Stimulated activated CD8-positive, alpha-beta memory T cell treated with anti-CD3 and anti-CD28 coated beads, Interleukin-4, amount 100 ng/mL, for 1 hour (primary cell): ENCODE data around the gene PLPPR5.

Experiments used
- DNase-seq, 2 donors: peaks; one replicate each; pipeline ENCODE4 v3.0.0-alpha.2; 2020; ENCODE audit warnings: low read depth in 2 of 2, low spot score in 1 of 2

The PLPPR5 gene

DNA sequence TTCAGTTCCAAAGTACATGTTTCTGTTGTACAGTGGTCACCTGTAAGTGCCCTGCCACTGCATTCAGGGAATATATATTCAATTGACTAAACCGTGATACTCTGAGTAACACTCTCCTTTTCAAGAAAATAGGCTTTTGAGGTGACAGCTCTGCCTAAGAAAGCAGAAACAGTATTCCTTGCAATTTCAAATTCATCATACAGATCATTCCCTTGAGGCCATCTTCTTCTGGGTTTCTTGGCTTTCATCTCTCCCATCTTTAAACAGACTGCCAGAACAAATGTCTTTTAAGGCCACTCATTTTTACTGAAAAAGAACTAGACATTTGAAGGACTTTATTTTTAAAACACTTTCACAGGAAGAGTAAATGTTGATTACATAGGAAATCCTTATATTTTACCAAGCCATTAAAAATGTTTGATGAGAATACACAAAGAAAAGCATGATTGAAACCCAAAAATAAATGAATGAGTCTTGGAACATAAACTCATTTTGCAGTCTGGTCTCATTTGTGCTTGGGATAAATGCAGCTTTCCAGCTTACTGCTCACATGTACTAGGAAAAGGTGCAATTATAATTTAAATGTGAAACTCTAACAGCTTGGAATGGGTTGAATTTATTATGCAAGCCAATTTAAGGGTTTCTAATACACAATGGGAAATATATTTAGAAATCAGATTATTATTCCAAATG lies 34.7 kb downstream of the PLPPR5 start:
- DNase-seq: no peak

DNA sequence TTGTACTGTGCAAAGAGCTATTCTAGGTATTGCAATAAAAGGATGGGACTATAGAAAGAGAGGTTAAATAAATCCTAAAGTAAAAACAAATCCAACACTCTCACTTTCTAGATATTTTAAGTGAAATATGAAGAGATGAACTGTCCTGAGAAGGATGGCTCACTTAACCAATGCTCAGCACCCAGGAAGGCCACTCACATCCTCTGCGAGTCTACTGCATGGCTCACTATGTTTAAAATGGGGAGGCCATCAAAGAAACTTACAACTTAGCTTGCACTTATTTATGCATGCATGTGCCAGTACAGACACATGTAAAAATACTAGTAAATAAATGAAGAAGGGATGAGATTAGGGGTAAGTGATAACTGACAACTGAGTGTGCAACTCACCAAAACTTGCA lies 37.5 kb downstream of the PLPPR5 start:
- DNase-seq: no peak

DNA sequence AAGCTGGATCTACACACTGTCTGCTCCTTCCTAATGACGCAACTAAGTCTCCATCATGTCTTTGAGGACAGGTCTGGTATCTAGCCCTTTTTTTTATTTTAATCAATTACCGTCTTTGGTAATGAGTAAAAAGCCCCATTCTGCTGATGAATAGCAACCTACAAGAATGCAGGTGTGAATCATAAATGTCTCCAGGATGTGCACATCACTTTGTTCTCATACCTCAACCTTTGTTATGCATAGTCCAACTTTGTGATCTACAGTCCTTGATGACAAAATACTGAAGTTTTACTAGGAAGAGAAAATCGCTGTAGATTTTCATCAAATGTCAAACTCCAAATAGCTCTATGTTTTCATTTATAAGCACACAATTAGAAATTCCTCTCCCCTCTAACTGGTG lies 39.3 kb downstream of the PLPPR5 start:
- DNase-seq: no peak

DNA sequence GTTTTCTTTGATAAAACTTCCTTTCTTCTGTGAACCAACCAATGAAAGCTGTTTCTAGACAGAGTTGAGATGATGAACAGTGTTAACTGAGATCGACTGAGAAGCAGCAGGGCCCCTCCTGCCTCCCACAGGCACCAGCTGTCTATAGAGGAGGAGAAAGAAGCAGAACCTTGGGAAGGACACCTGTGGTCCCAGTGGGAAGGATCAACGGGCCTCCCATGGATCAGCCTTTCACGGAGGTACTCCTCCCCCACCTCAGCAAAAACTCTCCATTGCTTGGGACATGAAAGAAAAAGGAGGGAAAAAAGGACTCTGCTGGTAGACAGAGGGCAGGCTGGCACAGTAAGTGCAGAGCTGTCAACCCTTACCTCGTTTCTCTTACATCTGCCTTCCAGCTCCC lies 40.5 kb downstream of the PLPPR5 start:
- DNase-seq: no peak

DNA sequence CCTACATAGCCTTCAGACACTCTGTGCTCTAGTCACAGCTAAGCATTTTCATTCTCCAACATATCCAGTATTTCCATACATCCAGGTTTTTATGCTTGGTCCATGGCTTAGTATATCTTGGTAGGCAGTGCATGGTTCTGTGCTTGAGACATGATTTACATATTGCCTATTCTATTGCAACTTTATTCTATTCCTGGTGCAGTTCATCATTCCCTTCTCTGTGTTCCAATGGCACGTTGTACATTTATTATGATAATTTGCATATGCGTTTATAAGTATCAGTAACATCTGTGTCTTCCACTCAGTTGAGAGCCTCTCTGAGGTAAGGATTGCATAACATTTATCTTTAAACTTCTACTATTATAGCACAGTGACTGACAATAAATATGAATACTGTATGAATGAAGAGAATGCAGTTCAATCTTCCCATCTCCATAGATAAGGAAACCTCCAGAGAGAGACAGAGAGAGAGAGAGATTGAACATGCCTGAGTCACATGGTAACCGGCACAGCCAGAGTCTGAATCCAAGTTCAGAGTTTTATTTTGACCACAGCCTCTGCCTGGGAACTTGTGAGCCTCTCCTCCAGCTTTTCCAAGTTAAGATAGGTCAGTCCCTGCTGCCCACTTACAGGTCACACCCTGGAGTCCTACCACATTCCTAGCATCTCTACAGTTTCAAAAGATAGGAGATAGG lies 41.5 kb downstream of the PLPPR5 start:
- DNase-seq: no peak

DNA sequence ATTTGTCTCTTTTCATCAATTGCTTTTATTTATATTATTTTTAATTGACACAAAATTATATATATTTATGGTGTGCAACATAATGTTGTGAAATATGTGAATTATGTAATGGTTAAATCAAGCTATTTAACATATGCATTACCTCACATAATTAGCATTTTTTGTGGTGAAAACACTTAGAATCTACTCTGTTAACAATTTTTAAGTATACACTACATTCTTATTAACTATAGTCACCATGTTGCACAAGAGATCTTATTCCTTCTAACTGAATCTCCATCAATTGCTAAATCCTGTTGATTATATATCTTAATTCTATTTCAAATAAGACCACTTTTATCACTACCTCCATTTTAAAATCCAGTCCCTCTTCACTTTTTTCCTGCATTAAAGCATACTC lies 42.5 kb downstream of the PLPPR5 start:
- DNase-seq: no peak

DNA sequence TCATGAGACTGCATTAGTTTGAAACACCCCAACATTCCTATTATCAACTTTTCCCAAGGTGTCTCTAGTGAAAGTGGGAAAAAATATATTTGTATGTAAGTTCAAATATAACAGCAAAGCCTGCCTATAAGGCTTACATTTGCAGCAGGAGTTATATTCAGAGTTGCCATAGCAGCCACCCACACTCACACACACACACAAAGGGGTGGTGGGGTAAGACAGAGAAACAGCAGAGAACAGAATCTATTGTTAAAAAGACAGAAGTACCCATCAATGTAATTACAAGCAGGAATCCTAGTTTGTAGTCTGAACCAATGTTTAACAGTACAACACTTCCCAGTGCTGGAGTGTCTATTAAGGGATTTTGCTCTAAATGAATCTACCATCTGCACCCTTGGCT lies 55.0 kb downstream of the PLPPR5 start:
- DNase-seq: no peak

DNA sequence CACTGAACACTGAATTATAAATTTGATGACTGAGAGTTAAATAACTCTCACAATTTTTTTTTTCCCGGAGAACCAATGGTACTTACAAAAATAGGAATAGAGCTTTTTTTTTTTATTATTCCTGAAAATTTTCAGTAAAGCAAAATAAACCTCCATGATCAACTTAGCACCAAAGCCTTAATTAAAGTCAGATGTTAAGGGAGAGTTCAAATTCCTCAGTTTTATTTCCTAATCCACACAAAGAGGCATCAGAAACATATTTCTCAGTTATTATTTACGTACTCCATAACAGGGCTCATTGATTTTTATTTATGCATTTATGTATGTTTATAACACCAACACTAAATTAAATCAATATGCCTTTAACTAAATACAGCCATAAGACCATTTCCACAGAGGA lies 55.5 kb downstream of the PLPPR5 start:
- DNase-seq: no peak

DNA sequence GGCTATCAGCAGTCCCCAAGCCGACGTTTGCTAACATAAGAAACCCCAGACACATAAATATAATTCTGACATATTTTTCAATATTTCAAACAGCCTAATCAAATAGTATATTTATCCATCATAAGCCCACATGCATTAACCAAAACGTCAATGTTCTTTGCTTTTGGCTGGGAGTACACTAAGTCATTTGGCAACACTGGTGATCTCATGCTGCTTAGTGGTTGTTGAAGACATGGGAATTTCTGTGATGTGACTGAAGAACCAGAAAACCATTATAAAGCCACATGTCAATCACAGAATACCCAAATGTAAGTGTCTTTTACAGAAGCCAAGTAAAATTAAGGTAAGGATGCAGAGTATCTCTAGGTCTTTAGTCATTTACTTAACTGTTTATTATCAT lies 57.6 kb downstream of the PLPPR5 start:
- DNase-seq: no peak

DNA sequence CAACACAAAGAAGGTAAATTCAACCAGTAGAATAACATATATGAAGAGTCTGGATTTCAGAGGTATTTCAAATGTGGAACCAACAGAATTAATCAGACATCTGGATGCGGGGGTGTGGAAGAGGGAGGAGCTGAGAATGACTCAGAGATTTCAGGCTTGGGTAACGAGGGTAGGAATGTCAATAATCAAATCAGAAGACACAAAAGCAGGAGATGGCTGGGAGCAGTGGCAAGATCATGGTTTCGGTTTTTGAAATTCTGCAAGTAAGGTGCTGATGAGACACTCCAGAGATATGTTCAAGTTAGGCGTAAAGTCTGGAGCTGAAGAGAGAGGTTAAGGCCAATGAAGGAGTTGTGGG lies 64.0 kb downstream of the PLPPR5 start:
- DNase-seq: no peak

DNA sequence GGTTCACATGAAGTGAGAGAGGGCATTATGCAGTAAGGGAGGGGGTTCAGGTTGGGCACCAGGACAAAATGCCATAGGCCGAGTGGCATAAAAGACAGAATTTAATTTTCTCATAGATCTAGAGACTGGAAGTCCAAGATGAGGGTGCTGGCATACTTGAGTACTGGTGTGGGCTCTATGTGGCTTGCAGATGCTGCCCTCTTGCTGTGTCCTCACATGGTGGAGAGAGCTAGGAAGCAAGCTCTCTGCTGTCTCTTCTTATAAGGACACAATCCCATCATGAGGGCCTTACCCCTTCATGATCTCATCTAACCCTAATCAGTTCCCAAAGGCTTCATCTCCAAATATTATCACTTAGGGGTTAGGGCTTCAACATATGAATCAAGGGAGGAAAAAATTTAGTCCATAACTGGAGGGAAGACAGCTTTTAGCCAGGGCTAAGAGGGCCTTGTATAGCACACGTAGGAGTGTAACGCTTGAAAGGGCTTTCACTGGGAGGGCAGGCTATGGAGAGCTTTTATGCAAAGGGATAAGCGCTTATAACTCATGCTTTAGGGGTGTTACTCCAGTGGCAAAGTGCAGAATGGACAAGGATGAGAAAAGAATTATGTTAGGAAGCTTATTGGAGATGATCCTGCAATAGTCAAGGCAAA lies 64.5 kb downstream of the PLPPR5 start:
- DNase-seq: no peak

DNA sequence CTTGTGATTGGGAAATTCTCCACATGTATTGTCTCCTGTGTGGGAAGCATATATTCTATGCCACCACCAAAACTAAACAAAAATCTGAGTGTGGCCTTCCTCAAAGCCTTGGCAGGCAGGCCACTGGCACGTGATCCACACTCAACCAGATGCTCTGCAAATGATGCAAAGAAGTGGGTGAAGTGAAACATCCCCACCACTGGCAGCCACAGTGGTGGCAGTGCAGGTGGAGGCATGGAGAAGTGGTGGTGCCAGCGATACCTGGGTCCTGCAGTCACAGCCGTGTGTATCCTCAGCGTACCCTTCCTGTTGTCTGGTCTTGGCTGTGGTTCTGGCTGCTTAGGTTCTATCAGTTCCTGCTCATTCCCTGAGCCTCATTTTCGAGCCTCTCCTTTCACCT lies 65.2 kb downstream of the PLPPR5 start:
- DNase-seq: no peak

DNA sequence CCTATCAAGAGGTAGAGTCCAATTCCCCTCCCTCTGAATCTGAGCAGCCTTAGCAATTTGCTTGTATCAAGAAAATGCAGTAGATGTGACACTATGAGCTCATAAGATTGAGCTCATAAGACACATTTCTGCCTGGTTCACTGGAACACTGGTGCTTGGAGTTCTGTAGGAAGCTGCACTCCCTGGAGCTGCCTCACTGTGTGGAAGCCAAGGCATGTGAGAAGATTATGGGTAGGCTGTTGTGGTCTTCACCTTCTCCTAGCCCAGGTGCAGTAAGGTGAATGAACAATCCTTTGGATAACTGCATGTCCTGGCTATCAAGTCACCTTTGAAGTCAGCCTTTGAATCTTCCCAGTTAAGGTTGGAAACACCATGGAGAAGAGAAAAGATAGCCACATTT lies 67.3 kb downstream of the PLPPR5 start:
- DNase-seq: no peak

DNA sequence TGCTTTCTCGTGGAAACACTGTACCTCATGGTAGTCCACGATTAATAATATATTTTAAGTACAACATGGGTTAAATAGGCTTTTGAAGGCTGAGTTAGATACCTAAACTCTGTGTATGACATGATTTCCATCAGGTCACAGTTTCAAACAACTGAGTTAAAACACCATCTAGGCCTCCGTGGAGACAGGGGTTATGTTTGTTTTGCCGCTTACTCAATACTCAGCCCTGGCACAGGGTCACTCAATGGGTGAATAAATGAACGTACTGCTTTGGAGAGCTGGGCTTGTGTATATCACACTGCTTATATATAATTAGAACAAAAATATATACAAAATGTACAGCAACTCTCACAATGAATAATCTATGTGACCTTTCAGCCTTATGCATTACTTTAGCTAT lies 72.5 kb downstream of the PLPPR5 start:
- DNase-seq: no peak

DNA sequence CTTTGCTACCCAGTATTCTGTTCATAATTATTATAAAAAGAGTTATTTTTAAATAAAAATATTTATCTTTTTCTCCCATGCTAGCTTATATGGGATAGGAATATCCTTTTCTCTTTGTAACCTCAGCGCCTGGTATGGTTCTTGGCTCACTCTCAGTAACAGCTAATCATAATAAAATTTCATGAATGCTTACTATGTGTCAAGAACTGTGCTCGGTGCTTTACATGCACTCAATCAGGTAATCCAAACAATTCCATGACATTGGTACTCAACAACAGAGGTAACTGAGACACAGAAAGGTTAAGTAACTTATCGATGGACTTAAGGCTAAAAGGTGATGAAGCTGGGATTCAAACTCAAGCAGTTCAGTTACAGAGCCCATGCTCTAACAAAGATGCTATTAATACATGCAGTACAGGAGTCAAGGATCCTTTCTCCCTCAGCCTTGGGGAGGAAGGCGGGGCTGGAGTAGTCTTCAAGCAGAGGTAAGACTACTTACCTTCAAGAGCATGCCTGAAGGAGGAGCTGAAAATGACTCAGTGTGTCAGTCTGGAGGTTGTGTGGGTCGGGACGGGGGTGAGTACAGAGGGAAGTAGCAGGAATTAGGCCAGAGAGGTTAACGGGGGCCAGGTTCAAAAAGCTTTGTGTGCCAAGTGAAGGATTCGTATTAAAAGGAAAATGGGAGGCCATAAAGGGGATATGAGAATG lies 73.4 kb downstream of the PLPPR5 start:
- DNase-seq: no peak

DNA sequence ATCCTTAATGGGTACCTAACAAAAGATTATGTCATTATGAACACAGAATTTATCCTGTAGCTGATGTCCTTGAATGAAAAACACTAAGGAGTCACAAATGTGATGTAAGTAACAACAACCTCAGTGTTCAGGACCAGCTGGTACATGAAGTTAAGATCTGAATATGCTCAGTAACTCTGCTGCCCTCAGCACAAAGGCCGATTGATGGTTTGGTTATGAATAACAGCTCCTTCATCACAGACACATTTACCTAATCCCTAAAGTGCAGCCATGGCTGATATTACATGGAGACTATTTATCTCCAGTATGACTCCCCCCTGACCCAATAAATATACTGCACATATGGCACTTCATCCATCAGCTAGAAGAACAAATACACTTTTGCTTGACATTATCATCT lies 75.2 kb downstream of the PLPPR5 start:
- no peak for DNase-seq

DNA sequence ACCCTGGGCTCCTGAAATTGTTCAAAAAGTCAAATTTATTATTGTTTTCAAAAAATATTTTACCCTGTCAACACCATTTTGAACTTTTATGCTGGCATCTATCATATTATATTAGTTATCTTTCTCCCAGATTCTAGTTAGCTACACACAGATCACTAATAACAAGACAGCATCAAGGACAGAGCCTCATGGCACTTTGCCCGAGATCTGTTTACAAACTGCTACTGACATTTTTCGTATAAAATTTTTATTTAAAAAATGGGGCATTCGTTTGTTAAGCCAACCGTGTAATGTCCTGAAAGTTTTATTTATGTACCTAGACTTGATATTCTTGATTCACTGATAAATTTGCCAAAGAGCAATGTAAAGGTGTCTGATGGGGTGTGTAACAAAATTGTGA lies 78.1 kb downstream of the PLPPR5 start:
- DNase-seq: no peak

DNA sequence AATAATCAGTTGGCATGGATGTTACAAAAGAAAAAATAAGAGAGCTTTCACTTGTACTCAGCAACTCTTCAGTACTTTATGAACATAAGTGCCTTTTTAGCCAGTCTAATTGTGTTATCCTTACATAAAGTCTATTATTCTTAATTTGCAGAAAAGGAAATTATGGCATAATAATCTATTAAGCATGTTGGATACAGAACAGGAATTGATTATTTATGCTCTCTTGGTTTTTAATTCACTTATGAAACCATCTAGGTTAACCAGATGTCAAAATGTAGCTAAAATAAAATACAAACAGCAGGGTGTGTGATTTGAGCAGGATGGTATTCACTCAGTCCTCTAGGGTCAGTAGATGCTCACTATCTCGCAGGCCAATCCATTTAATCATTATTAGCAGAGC lies 79.7 kb downstream of the PLPPR5 start:
- no peak for DNase-seq

DNA sequence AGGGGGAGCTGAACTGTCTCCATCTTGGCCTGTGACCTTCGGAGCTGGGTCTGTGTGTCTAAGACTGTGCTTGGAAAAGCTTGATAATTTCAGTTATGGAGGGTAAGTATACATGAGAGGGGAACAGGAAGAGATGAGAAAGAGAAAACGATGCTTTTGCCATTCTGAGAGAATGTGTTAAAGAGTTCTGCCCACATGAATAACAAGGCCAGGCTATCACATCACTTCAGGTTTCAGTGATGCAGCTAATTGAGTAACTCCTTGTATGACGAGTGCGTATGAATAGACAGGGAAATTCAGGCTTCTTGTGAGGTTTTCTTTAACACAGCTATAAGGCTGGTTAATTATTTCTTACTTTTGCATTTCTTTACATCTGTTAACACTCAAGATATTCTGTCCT lies 81.0 kb downstream of the PLPPR5 start:
- DNase-seq: no peak

DNA sequence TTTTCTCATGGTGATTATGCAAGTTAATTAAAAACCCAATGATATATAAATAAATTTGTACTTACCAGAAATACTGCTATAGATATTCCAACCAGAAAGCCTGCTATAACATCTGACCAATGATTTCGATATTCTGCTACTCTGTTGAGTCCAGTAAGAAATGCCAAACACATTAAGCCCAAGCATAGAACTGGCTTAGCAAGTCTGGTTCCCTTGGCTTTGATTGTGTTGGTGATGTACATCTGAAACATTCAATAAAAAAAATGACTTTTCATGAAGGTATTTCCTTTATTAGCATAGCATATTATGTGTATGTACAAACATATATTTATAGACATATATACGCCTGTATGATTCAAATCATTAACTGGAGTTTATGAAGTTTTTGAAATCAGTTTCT lies 82.8 kb downstream of the PLPPR5 start:
- no peak for DNase-seq

DNA sequence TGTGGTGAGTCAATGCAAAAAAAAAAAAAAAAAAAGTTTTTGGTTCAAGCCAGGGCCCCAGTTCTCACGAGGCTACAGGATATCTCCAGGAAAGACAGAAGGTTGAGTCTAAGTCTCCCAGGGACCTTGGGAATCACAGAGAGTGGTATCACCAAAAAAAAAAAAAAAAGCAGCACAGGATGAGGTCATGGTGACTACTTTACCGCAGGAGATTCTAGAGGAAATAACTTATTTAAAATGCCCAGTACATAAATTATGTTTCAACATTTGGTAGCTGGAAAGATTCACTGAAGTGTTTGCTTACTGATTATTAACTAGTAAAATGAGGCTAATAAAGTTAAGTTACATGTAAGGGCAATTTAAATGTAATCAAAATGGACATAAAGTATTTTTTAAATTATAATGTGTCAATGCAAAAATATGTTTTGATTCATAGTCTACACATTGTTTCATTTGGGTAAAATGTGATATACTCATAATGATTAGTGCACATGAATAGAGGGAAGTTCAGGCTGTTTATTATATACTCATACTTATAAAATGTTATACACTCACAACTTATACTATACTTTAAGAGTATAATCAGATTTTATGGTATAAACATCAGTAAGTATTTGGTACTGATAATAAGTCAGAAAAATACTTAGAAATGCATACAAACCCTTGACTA lies 84.1 kb downstream of the PLPPR5 start:
- no peak for DNase-seq

DNA sequence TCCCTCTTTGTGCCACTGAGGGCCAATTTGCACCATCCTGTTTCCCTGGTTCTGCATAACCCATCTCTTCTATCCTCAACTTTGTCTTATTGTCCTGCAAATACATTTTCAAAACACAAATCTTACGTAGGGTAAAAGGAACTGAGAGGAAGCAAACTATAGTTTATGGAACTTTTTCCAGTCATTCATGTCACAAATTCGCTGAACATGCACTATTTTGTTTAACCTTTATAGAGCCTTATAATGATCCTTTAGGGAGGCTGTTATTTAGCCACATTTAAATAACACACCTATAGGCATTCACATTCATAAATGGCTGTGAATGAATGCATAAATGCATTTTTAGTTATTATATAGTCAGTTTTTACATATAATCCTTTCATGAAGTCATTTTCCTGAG lies 85.0 kb downstream of the PLPPR5 start:
- DNase-seq: no peak
